K562 (cell line): ENCODE results near the gene PRDX3. TPM values are rescaled to one million over a fixed set of nuclear protein-coding genes. Genes with fewer than 3 reads are reported as not detected.

ENCODE experiments used
- ATAC-seq: fragments of 200-7000 bp; cut with Tn5 transposase; 3 replicates; pipeline ENCODE4 v1.9.1; 2020; ENCODE audit warnings: moderate library complexity
- BruUV-seq: library from RNA; stranded (reverse); fragments of 400-500 nt; replicated peaks from 2 replicates; lab custom pipeline; 2021; lab: Mats Ljungman, UMichigan
- CTCF ChIA-PET: fragments of 300-600 bp; formaldehyde crosslinking; extraction: SDS; loops from one replicate; lab custom pipeline; 2021; ENCODE audit warnings: low intra/inter-chr PET ratio; lab: Yijun Ruan, JAX
- POLR2A ChIA-PET: fragments of 300-600, 350-650 bp; sonication (Branson Sonifier 250); formaldehyde crosslinking; extraction: SDS; loops from one replicate; lab custom pipeline; 2021; ENCODE audit warnings: antibody characterized with exemption, inconsistent platforms; lab: Yijun Ruan, JAX
- DNase-seq, 4 experiments: peaks; one replicate each; pipeline versions ENCODE4 v3.0.0 to v3.0.0-alpha.2; 2011 to 2018; ENCODE audit warnings: low spot score in 3 of 4, mixed read lengths in 3 of 4; ENCODE audit errors: extremely low read depth in 1 of 4
- FAIRE-seq: peaks from 2 replicates; lab custom pipeline; 2011; peaks lifted over from hg19 to GRCh38; lab: Jason Lieb, UNC
- H2AFZ ChIP-seq: 2 replicates; pipeline ENCODE4 v1.6.0; 2011; ENCODE audit warnings: low read depth, low read length, control low read depth, inconsistent platforms
- H3K27ac ChIP-seq: fragments of 200-600 bp; 3 replicates; pipeline ENCODE4 v1.8.0; 2011; ENCODE audit warnings: low read depth, mild to moderate bottlenecking, control low read depth, inconsistent platforms, low read length, moderate library complexity, mixed read lengths; ENCODE audit errors: extremely low read depth
- H3K27me3 ChIP-seq, 2 experiments: fragments of 300-600 bp in 1 of 2; 2 replicates in 1 of 2; 3 replicates in 1 of 2; pipeline versions ENCODE4 v1.6.0 to v1.8.0; 2011; ENCODE audit warnings: inconsistent platforms in 2 of 2, low read length in 2 of 2, mild to moderate bottlenecking in 1 of 2, mixed read lengths in 1 of 2, moderate library complexity in 1 of 2; ENCODE audit not compliant: control insufficient read depth in 2 of 2, insufficient read depth in 2 of 2
- H3K36me3 ChIP-seq: fragments of 300-600 bp; 3 replicates; pipeline ENCODE4 v1.8.0; 2011; ENCODE audit warnings: mild to moderate bottlenecking, low read length, inconsistent platforms; ENCODE audit not compliant: control insufficient read depth, insufficient read depth
- H3K4me1 ChIP-seq, 2 experiments: fragments of 200-600 bp in 1 of 2; replicated peaks in 1 of 2; 2 replicates in 1 of 2; 3 replicates in 1 of 2; pipeline versions ENCODE4 v1.5.1 to v1.8.0; 2011; ENCODE audit warnings: inconsistent platforms in 2 of 2, low read length in 2 of 2, mild to moderate bottlenecking in 1 of 2, mixed read lengths in 1 of 2, moderate library complexity in 1 of 2; ENCODE audit not compliant: control insufficient read depth in 2 of 2, insufficient read depth in 2 of 2
- H3K4me2 ChIP-seq: 2 replicates; pipeline ENCODE4 v1.6.1; 2011; ENCODE audit warnings: low read length, control low read depth, inconsistent platforms, mixed read lengths; ENCODE audit not compliant: insufficient read depth
- H3K4me3 ChIP-seq: fragments of 200-600 bp; sonication (generic), shearing (Covaris generic); 2 replicates; pipeline ENCODE4 v1.5.1; 2016; ENCODE audit warnings: control low read depth, inconsistent platforms
- H3K79me2 ChIP-seq: fragments of 200-600 bp; 3 replicates; pipeline ENCODE4 v1.8.0; 2011; ENCODE audit warnings: low read length, inconsistent platforms; ENCODE audit not compliant: control insufficient read depth, insufficient read depth
- H3K9ac ChIP-seq, 2 experiments: 2 replicates each; pipeline versions ENCODE4 v1.6.0 to v1.6.1; 2011; ENCODE audit warnings: low read depth in 2 of 2, low read length in 2 of 2, control low read depth in 1 of 2, inconsistent platforms in 1 of 2, mild to moderate bottlenecking in 1 of 2, mixed read lengths in 1 of 2; ENCODE audit not compliant: insufficient read depth in 1 of 2
- H3K9me1 ChIP-seq: one replicate; pipeline ENCODE4 v1.6.0; 2011; ENCODE audit warnings: inconsistent platforms, mild to moderate bottlenecking, low read length, moderate library complexity; ENCODE audit not compliant: control insufficient read depth, insufficient read depth
- H3K9me3 ChIP-seq: replicated peaks from 2 replicates; pipeline ENCODE4 v1.5.1; 2011; ENCODE audit warnings: low read depth, low read length, inconsistent platforms; ENCODE audit not compliant: control insufficient read depth, insufficient read depth
- H4K20me1 ChIP-seq: replicated peaks from 2 replicates; pipeline ENCODE4 v1.6.1; 2011; ENCODE audit warnings: low read length, inconsistent platforms, mixed read lengths; ENCODE audit not compliant: control insufficient read depth, insufficient read depth
- ADNP ChIP-seq: fragments of 200-800 bp; sonication (Bioruptor generic); IDR thresholded peaks from 2 replicates; pipeline ENCODE4 v1.6.1; 2016; ENCODE audit warnings: missing genetic modification characterization, missing compliant biosample characterization
- CREB1 ChIP-seq, 2 experiments: sonication (generic) in 1 of 2; formaldehyde crosslinking in 1 of 2; IDR thresholded peaks; 2 replicates each; pipeline versions ENCODE4 v1.6.1 to v1.8.0; 2012 to 2022; ENCODE audit warnings: inconsistent platforms in 1 of 2, mild to moderate bottlenecking in 1 of 2, missing genetic modification reagents in 1 of 2, moderate library complexity in 1 of 2
- HDAC2 ChIP-seq: fragments of 450-650 bp; IDR thresholded peaks from 2 replicates; pipeline ENCODE4 v1.6.1; 2016; ENCODE audit warnings: mild to moderate bottlenecking
- HNRNPK ChIP-seq: fragments of 200-400 bp; formaldehyde crosslinking; IDR thresholded peaks from one replicate; pipeline ENCODE4 v1.6.1; 2018; ENCODE audit warnings: mild to moderate bottlenecking, low read depth, low read length; ENCODE audit not compliant: poor library complexity, severe bottlenecking
- HNRNPL ChIP-seq: fragments of 200-400 bp; formaldehyde crosslinking; IDR thresholded peaks from 2 replicates; pipeline ENCODE4 v1.6.1; 2017; ENCODE audit warnings: low read depth, mild to moderate bottlenecking, low read length
- JUND ChIP-seq, 2 experiments: IDR thresholded peaks; 2 replicates in 1 of 2; 3 replicates in 1 of 2; pipeline ENCODE4 v1.6.1; 2011; ENCODE audit warnings: borderline replicate concordance in 2 of 2, low read depth in 2 of 2, low read length in 2 of 2, improper control_type of control experiment in 1 of 2, missing biosample characterization in 1 of 2, missing genetic modification characterization in 1 of 2, missing genetic modification reagents in 1 of 2
- KDM1A ChIP-seq, 2 experiments: fragments of 450-650 bp; IDR thresholded peaks; 2 replicates each; pipeline ENCODE4 v1.6.1; 2016; ENCODE audit warnings: mild to moderate bottlenecking in 2 of 2
- NONO ChIP-seq, 2 experiments: fragments of 200-400 bp in 1 of 2; fragments of 450-650 bp in 1 of 2; formaldehyde crosslinking in 1 of 2; IDR thresholded peaks; 2 replicates each; pipeline ENCODE4 v1.6.1; 2017; ENCODE audit warnings: low read depth in 2 of 2, mild to moderate bottlenecking in 2 of 2, moderate library complexity in 2 of 2, low read length in 1 of 2
- RBM25 ChIP-seq: fragments of 200-400 bp; formaldehyde crosslinking; IDR thresholded peaks from 2 replicates; pipeline ENCODE4 v1.6.1; 2018; ENCODE audit warnings: low read length, low read depth, moderate library complexity; ENCODE audit not compliant: severe bottlenecking
- RFX1 ChIP-seq: fragments of 450-650 bp; IDR thresholded peaks from 2 replicates; pipeline ENCODE4 v1.6.1; 2016; ENCODE audit warnings: mild to moderate bottlenecking, moderate library complexity
- SIN3A ChIP-seq, 2 experiments: fragments of 150-350 bp in 1 of 2; IDR thresholded peaks; 2 replicates each; pipeline ENCODE4 v1.6.1; 2011 to 2016; ENCODE audit warnings: borderline replicate concordance in 2 of 2, low read depth in 2 of 2, low read length in 2 of 2, mild to moderate bottlenecking in 2 of 2, moderate library complexity in 2 of 2; ENCODE audit not compliant: control insufficient read depth in 1 of 2
- SMARCA5 ChIP-seq: fragments of 450-650 bp; IDR thresholded peaks from 2 replicates; pipeline ENCODE4 v1.6.1; 2016
- STAT5A ChIP-seq: IDR thresholded peaks from 2 replicates; pipeline ENCODE4 v1.6.1; 2012; ENCODE audit warnings: low read length, inconsistent platforms, borderline replicate concordance
- YY1 ChIP-seq, 3 experiments: IDR thresholded peaks; 2 replicates each; pipeline ENCODE4 v1.6.1; 2011; ENCODE audit warnings: low read length in 2 of 3, mild to moderate bottlenecking in 2 of 3, moderate library complexity in 2 of 3, borderline replicate concordance in 1 of 3, control low read depth in 1 of 3, low read depth in 1 of 3; ENCODE audit not compliant: insufficient read depth in 3 of 3, insufficient replicate concordance in 2 of 3, control insufficient read depth in 1 of 3, insufficient read length in 1 of 3; ENCODE audit errors: extremely low read depth in 1 of 3
- ZFP36 ChIP-seq: fragments of 150-350 bp; IDR thresholded peaks from 2 replicates; pipeline ENCODE4 v1.6.1; 2018; ENCODE audit warnings: low read length, low read depth; ENCODE audit not compliant: partially characterized antibody
- ZKSCAN8 ChIP-seq: fragments of 200-800 bp; sonication (Bioruptor generic); IDR thresholded peaks from 2 replicates; pipeline ENCODE4 v1.6.1; 2016; ENCODE audit warnings: missing genetic modification characterization, missing compliant biosample characterization
- ZNF232 ChIP-seq: sonication (generic); formaldehyde crosslinking; IDR thresholded peaks from 2 replicates; pipeline ENCODE4 v1.8.0; 2022; ENCODE audit warnings: mild to moderate bottlenecking, missing genetic modification reagents
- ZNF263 ChIP-seq: sonication (generic); formaldehyde crosslinking; IDR thresholded peaks from 2 replicates; pipeline ENCODE4 v1.8.0; 2022; ENCODE audit warnings: mild to moderate bottlenecking, missing genetic modification reagents, borderline replicate concordance
- WGBS: fragments of 100-300 bp; shearing (Covaris generic); methylation state at CpG from one replicate; pipeline ENCODE4 v1.1.6; 2016; ENCODE audit warnings: low coverage, mixed read lengths; ENCODE audit not compliant: insufficient coverage; ENCODE audit errors: missing lambda C conversion rate; 5-methylcytosine and 5-hydroxymethylcytosine counted together
- in situ Hi-C: fragments of 300-500 bp; cut with MboI; formaldehyde crosslinking; loops from 4 replicates; pipeline ENCODE4 v1.15.0; 2018; ENCODE audit warnings: inconsistent platforms, mixed read lengths
- intact Hi-C: fragments of 100-400 bp; cut with micrococcal nuclease; formaldehyde crosslinking; loops from 2 replicates; pipeline ENCODE4 v1.14.2; 2022
- polyA plus RNA-seq, 8 experiments: library from polyadenylated mRNA; depleted of rRNA in 4 of 8; stranded (reverse) in 5 of 8; unstranded in 3 of 8; fragments of >200 nt; fragmentation: Nextera tagmentation in 2 of 8; fragmentation: Illumina TruSeq in 1 of 8; extraction: Ambion mirVana in 2 of 8; extraction: Trizol in 1 of 8; gene quantifications; 2 replicates each; pipeline versions ENCODE4 v1.2.1 to v1.2.3, GENCODE V29; 2011 to 2014; ENCODE audit warnings: inconsistent platforms in 1 of 8, missing spikeins in 1 of 8
- total RNA-seq, 7 experiments: library from RNA; depleted of rRNA in 6 of 7; stranded (reverse); fragments of >200 nt in 6 of 7; fragmentation: Illumina TruSeq in 2 of 7; extraction: Trizol in 2 of 7; gene quantifications; 2 replicates each; pipeline versions ENCODE4 v1.2.1 to v1.2.3, GENCODE V29; 2011 to 2021; ENCODE audit warnings: low replicate concordance in 1 of 7
- TF ChIP-seq, protein P1 (sequence below): IDR thresholded peaks from 3 replicates; pipeline ENCODE4 v1.6.1; 2011; ENCODE audit warnings: borderline replicate concordance, mild to moderate bottlenecking, moderate library complexity; ENCODE audit not compliant: insufficient read length; ENCODE audit errors: extremely low read depth

The PRDX3 gene
- total and polyA plus RNA-seq, 9 of the 15 experiments (the other 6 are each of a cell fraction or from before 2014, with no cell fraction given), result 122 to 994 (median 173) TPM

DNA sequence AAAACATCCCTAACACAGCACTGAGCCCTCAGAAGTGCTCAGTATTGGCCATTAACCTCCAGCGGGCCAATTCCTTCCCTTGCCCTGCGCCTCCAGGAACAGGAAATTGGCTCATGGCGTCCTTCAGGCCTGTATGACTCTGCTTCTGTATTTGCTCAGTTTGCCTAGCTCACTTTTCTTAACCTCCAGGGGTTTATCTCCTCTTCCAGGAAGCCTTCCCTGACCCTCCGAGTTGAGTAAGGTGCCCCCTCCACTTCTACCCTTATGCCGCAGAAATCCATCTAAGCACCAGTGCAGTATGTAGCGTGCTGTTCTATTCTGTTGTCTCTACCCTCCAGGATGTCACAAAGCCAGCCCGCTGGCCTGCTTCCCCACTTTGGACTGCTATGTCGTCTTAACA, 12.0 kb downstream of the PRDX3 start:
- DNase-seq, result peak in 1 of 4 experiments; percentile 49
- ChIA-PET CTCF (no interaction called here), POLR2A (no interaction called here)
- peak; percentile 4; the same call in 1 of the 3 replicates for ATAC-seq
- peaks cover 36 to 43% of the 10 kb centered on the region in 2 experiments for H3K4me1 ChIP-seq
- H3K36me3 ChIP-seq, result peaks cover 51% of the 10 kb centered on the region
- no peak overlapping the region for H3K4me3 ChIP-seq
- in situ Hi-C loops (no loop called here), intact Hi-C loops (no loop called here)
- peak overlapping the region; percentile 98 for H3K4me2 ChIP-seq
- H2AFZ ChIP-seq, result peak overlapping the region; percentile 89
- BruUV-seq, result no TSS peak
- no peaks in the 10 kb centered on the region for H3K27me3 ChIP-seq
- peak overlapping the region; percentile 82 to 95; a peak in 3 of 4 replicates for H3K9ac ChIP-seq
- H3K27ac ChIP-seq, result peak overlapping the region; percentile 97
- no peaks in the 10 kb centered on the region for H3K9me3 ChIP-seq
- H4K20me1 ChIP-seq, result no peaks in the 10 kb centered on the region
- WGBS, result 14% methylated on average over 8 of the region's 8 CpGs
- H3K9me1 ChIP-seq, result no peaks in the 10 kb centered on the region
- FAIRE-seq, result peak; percentile 70
- H3K79me2 ChIP-seq, result peaks cover 42% of the 10 kb centered on the region
- TF ChIP-seq NONO (IDR thresholded peaks at IDR 0.05; ENCODE audit: low read depth in 2 of 2, low read length in 1 of 2), result no peak
- no peak for TF ChIP-seq RFX1
- TF ChIP-seq HDAC2, result 0 out of 2 replicates have a peak, but pooled peaks have one; percentile 41
- TF ChIP-seq CREB1 (IDR thresholded peaks at IDR 0.05), result no peak
- TF ChIP-seq CREB1 (CRISPR knock-in tag; IDR thresholded peaks at IDR 0.05), result no peak
- TF ChIP-seq HNRNPL, result no peak
- TF ChIP-seq KDM1A (IDR thresholded peaks at IDR 0.05), result 0 out of 4 replicates have a peak, but pooled peaks have one; percentile 23 to 24
- TF ChIP-seq STAT5A, result no peak
- 0 out of 2 replicates have a peak, but pooled peaks have one; percentile 46 for TF ChIP-seq SMARCA5
- TF ChIP-seq ZNF232 (CRISPR knock-in tag), result no peak
- TF ChIP-seq YY1 (IDR thresholded peaks at IDR 0.05; ENCODE audit: borderline replicate concordance in 1 of 3, control insufficient read depth in 1 of 3, extremely low read depth in 1 of 3, insufficient read depth in 3 of 3, insufficient read length in 1 of 3, insufficient replicate concordance in 2 of 3, low read depth in 1 of 3, low read length in 2 of 3), result peak in 1 of 3 experiments; percentile 28
- TF ChIP-seq, protein P1, sequence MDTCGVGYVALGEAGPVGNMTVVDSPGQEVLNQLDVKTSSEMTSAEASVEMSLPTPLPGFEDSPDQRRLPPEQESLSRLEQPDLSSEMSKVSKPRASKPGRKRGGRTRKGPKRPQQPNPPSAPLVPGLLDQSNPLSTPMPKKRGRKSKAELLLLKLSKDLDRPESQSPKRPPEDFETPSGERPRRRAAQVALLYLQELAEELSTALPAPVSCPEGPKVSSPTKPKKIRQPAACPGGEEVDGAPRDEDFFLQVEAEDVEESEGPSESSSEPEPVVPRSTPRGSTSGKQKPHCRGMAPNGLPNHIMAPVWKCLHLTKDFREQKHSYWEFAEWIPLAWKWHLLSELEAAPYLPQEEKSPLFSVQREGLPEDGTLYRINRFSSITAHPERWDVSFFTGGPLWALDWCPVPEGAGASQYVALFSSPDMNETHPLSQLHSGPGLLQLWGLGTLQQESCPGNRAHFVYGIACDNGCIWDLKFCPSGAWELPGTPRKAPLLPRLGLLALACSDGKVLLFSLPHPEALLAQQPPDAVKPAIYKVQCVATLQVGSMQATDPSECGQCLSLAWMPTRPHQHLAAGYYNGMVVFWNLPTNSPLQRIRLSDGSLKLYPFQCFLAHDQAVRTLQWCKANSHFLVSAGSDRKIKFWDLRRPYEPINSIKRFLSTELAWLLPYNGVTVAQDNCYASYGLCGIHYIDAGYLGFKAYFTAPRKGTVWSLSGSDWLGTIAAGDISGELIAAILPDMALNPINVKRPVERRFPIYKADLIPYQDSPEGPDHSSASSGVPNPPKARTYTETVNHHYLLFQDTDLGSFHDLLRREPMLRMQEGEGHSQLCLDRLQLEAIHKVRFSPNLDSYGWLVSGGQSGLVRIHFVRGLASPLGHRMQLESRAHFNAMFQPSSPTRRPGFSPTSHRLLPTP, result no peak
- TF ChIP-seq JUND (IDR thresholded peaks at IDR 0.05; ENCODE audit: borderline replicate concordance, low read depth, low read length), result no peak
- no peak for TF ChIP-seq JUND (tag; IDR thresholded peaks at IDR 0.05; ENCODE audit: borderline replicate concordance, low read depth, low read length)
- TF ChIP-seq ZKSCAN8 (CRISPR knock-in tag), result no peak
- no peak for TF ChIP-seq ZNF263 (CRISPR knock-in tag)
- no peak for TF ChIP-seq ADNP (tag)
- peak; percentile 35 for TF ChIP-seq RBM25
- no peak for TF ChIP-seq HNRNPK
- TF ChIP-seq ZFP36, result peak; percentile 96
- TF ChIP-seq SIN3A (IDR thresholded peaks at IDR 0.05; ENCODE audit: borderline replicate concordance in 2 of 2, control insufficient read depth in 1 of 2, low read depth in 2 of 2, low read length in 2 of 2), result no peak
